ENCODE results near the gene PACRG. TPM values are rescaled to one million over a fixed set of nuclear protein-coding genes. Genes with fewer than 3 reads are reported as not detected.

Gene PACRG
- total and polyA plus RNA-seq, 2 of the 8 experiments (the other 6 are each of a cell fraction or from before 2014, with no cell fraction given): 0.44 to 0.54 TPM

DNA sequence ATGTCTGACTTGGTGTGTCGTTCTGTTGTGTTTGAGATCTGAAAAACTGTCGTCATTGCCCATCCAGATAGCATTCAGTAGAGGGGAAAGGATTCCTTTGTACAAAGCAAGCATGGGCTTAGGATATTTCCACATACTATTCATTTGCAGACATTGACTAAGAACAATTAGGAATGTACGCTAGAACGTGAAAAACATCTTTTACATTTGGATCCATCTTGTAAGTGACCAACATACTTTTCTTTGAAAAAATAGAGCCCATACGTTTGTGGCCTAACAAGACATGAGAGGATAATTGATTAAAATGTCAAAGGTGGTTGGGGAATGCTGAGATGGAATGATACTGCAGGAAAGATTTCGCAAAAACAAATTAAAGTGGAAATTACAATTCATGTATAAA lies 461.0 kb downstream of the PACRG start (continued):
- TF ChIP-seq NANOG (IDR thresholded peaks at IDR 0.05; ENCODE audit: insufficient read depth, low read depth, low read length, poor library complexity, severe bottlenecking): no peak
- TF ChIP-seq, protein P1, sequence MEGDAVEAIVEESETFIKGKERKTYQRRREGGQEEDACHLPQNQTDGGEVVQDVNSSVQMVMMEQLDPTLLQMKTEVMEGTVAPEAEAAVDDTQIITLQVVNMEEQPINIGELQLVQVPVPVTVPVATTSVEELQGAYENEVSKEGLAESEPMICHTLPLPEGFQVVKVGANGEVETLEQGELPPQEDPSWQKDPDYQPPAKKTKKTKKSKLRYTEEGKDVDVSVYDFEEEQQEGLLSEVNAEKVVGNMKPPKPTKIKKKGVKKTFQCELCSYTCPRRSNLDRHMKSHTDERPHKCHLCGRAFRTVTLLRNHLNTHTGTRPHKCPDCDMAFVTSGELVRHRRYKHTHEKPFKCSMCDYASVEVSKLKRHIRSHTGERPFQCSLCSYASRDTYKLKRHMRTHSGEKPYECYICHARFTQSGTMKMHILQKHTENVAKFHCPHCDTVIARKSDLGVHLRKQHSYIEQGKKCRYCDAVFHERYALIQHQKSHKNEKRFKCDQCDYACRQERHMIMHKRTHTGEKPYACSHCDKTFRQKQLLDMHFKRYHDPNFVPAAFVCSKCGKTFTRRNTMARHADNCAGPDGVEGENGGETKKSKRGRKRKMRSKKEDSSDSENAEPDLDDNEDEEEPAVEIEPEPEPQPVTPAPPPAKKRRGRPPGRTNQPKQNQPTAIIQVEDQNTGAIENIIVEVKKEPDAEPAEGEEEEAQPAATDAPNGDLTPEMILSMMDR (IDR thresholded peaks at IDR 0.05; ENCODE audit: control extremely low read depth in 1 of 3, insufficient read depth in 1 of 3, low read depth in 1 of 3, low read length in 3 of 3): no peak
